ENCODE results near the gene SLC11A1.

- TF ChIP-seq, protein P1, sequence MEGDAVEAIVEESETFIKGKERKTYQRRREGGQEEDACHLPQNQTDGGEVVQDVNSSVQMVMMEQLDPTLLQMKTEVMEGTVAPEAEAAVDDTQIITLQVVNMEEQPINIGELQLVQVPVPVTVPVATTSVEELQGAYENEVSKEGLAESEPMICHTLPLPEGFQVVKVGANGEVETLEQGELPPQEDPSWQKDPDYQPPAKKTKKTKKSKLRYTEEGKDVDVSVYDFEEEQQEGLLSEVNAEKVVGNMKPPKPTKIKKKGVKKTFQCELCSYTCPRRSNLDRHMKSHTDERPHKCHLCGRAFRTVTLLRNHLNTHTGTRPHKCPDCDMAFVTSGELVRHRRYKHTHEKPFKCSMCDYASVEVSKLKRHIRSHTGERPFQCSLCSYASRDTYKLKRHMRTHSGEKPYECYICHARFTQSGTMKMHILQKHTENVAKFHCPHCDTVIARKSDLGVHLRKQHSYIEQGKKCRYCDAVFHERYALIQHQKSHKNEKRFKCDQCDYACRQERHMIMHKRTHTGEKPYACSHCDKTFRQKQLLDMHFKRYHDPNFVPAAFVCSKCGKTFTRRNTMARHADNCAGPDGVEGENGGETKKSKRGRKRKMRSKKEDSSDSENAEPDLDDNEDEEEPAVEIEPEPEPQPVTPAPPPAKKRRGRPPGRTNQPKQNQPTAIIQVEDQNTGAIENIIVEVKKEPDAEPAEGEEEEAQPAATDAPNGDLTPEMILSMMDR (conservative IDR thresholded peaks at IDR 0.05) = no peak
- no peak for TF ChIP-seq EZH2 (IDR thresholded peaks at IDR 0.05; ENCODE audit: low read depth)
Measured at GRCh38 chr2:218422403-218423086, 40.5 kb downstream of the SLC11A1 start.
